ENCODE results near the gene FLYWCH1.

DNA sequence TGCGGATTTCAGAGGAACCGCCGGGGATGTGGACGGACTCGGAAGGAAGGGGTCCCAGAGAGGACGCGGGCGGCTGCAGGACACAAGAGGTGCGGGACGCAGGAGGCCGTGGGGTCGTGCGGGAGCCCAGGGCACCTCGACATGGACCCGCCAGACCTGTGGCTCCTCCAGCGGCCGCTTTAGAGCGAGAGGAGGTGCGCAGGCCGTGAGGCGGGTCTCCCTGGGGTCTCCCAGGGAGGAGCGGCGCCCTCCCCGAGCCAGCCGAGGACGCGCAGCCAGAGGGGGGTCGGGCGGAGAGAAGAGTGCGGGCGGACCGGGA, 6.8 kb upstream of the FLYWCH1 start:
- TF ChIP-seq, protein P1, sequence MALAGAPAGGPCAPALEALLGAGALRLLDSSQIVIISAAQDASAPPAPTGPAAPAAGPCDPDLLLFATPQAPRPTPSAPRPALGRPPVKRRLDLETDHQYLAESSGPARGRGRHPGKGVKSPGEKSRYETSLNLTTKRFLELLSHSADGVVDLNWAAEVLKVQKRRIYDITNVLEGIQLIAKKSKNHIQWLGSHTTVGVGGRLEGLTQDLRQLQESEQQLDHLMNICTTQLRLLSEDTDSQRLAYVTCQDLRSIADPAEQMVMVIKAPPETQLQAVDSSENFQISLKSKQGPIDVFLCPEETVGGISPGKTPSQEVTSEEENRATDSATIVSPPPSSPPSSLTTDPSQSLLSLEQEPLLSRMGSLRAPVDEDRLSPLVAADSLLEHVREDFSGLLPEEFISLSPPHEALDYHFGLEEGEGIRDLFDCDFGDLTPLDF (CRISPR knock-in tag; IDR thresholded peaks at IDR 0.05): no peak
- TF ChIP-seq, protein P2, sequence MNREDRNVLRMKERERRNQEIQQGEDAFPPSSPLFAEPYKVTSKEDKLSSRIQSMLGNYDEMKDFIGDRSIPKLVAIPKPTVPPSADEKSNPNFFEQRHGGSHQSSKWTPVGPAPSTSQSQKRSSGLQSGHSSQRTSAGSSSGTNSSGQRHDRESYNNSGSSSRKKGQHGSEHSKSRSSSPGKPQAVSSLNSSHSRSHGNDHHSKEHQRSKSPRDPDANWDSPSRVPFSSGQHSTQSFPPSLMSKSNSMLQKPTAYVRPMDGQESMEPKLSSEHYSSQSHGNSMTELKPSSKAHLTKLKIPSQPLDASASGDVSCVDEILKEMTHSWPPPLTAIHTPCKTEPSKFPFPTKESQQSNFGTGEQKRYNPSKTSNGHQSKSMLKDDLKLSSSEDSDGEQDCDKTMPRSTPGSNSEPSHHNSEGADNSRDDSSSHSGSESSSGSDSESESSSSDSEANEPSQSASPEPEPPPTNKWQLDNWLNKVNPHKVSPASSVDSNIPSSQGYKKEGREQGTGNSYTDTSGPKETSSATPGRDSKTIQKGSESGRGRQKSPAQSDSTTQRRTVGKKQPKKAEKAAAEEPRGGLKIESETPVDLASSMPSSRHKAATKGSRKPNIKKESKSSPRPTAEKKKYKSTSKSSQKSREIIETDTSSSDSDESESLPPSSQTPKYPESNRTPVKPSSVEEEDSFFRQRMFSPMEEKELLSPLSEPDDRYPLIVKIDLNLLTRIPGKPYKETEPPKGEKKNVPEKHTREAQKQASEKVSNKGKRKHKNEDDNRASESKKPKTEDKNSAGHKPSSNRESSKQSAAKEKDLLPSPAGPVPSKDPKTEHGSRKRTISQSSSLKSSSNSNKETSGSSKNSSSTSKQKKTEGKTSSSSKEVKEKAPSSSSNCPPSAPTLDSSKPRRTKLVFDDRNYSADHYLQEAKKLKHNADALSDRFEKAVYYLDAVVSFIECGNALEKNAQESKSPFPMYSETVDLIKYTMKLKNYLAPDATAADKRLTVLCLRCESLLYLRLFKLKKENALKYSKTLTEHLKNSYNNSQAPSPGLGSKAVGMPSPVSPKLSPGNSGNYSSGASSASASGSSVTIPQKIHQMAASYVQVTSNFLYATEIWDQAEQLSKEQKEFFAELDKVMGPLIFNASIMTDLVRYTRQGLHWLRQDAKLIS (CRISPR knock-in tag; IDR thresholded peaks at IDR 0.05; ENCODE audit: borderline replicate concordance): no peak
- TF ChIP-seq SMAD3 (CRISPR knock-in tag; IDR thresholded peaks at IDR 0.05; ENCODE audit: borderline replicate concordance): no peak
- TF ChIP-seq, protein P3, sequence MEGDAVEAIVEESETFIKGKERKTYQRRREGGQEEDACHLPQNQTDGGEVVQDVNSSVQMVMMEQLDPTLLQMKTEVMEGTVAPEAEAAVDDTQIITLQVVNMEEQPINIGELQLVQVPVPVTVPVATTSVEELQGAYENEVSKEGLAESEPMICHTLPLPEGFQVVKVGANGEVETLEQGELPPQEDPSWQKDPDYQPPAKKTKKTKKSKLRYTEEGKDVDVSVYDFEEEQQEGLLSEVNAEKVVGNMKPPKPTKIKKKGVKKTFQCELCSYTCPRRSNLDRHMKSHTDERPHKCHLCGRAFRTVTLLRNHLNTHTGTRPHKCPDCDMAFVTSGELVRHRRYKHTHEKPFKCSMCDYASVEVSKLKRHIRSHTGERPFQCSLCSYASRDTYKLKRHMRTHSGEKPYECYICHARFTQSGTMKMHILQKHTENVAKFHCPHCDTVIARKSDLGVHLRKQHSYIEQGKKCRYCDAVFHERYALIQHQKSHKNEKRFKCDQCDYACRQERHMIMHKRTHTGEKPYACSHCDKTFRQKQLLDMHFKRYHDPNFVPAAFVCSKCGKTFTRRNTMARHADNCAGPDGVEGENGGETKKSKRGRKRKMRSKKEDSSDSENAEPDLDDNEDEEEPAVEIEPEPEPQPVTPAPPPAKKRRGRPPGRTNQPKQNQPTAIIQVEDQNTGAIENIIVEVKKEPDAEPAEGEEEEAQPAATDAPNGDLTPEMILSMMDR (IDR thresholded peaks at IDR 0.05): no peak
- TF ChIP-seq, protein P4, sequence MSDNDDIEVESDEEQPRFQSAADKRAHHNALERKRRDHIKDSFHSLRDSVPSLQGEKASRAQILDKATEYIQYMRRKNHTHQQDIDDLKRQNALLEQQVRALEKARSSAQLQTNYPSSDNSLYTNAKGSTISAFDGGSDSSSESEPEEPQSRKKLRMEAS (CRISPR knock-in tag; IDR thresholded peaks at IDR 0.05): no peak
- TF ChIP-seq, protein P5, sequence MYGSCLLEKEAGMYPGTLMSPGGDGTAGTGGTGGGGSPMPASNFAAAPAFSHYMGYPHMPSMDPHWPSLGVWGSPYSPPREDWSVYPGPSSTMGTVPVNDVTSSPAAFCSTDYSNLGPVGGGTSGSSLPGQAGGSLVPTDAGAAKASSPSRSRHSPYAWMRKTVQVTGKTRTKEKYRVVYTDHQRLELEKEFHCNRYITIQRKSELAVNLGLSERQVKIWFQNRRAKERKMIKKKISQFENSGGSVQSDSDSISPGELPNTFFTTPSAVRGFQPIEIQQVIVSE (CRISPR knock-in tag; IDR thresholded peaks at IDR 0.05; ENCODE audit: borderline replicate concordance): no peak
- TF ChIP-seq ZNF138 (CRISPR knock-in tag; conservative IDR thresholded peaks at IDR 0.05): no peak
- TF ChIP-seq ZNF423 (CRISPR knock-in tag; IDR thresholded peaks at IDR 0.05): no peak
- no peak for TF ChIP-seq NFE2L1 (CRISPR knock-in tag; IDR thresholded peaks at IDR 0.05)

Measured in WTC11 (cell line).